NCI-H82 treated with DMSO at 0.1 percent for 48 hours (cell line): ENCODE data around the gene DHX32.
A peak's percentile ranks its signal among the peaks of the same experiment; 100 is the strongest.
"Not testable (repeated sequence)": the region's sequence is repeated elsewhere in the genome, so short reads cannot be mapped to it uniquely, and the experiment has no call there.

Experiments
- DNase-seq: peaks from one replicate; lab custom pipeline; 2025; ENCODE audit not compliant: unreplicated experiment; lab: John Stamatoyannopoulos, UW

The DHX32 gene

GRCh38 chr10:125881192-125881591 is at the start of gene DHX32:
TSS of gene DHX32 (minus strand) at chr10:125881292. CDS start at chr10:125880824, 468 bp downstream.
- peak; percentile 61 for DNase-seq

- DNase-seq, result no peak
Observed at GRCh38 chr10:125929618-125930017, 48.5 kb upstream of the DHX32 start.

GRCh38 chr10:125928928-125929585 is 48.0 kb upstream of the DHX32 start:
- DNase-seq, result no peak

- DNase-seq, result not testable (repeated sequence)
Observed at GRCh38 chr10:125927265-125927664, 46.2 kb upstream of the DHX32 start.

GRCh38 chr10:125926247-125926646 is 45.2 kb upstream of the DHX32 start:
- DNase-seq, result no peak

- DNase-seq, result no peak
Observed at GRCh38 chr10:125925262-125925834, 44.3 kb upstream of the DHX32 start.

GRCh38 chr10:125921643-125922306 is 40.7 kb upstream of the DHX32 start:
- not testable (repeated sequence) for DNase-seq

- not testable (repeated sequence) for DNase-seq
Observed at GRCh38 chr10:125917704-125918361, 36.7 kb upstream of the DHX32 start.

- DNase-seq, result no peak
Observed at GRCh38 chr10:125916977-125917376, 35.9 kb upstream of the DHX32 start.

- not testable (repeated sequence) for DNase-seq
Observed at GRCh38 chr10:125913277-125913676, 32.2 kb upstream of the DHX32 start.

- no peak for DNase-seq
Observed at GRCh38 chr10:125911990-125912389, 30.9 kb upstream of the DHX32 start.

- no peak for DNase-seq
Observed at GRCh38 chr10:125911145-125911544, 30.1 kb upstream of the DHX32 start.

- not testable (repeated sequence) for DNase-seq
Observed at GRCh38 chr10:125909491-125909890, 28.4 kb upstream of the DHX32 start.

- DNase-seq, result not testable (repeated sequence)
Observed at GRCh38 chr10:125908813-125909212, 27.7 kb upstream of the DHX32 start.

- not testable (repeated sequence) for DNase-seq
Observed at GRCh38 chr10:125907598-125907997, 26.5 kb upstream of the DHX32 start.

- DNase-seq, result not testable (repeated sequence)
Observed at GRCh38 chr10:125905069-125905994, 24.2 kb upstream of the DHX32 start.

- DNase-seq, result peak; percentile 18
Observed at GRCh38 chr10:125903135-125903640, 22.1 kb upstream of the DHX32 start.

GRCh38 chr10:125900963-125901362 is 19.9 kb upstream of the DHX32 start:
- DNase-seq, result not testable (repeated sequence)

- DNase-seq, result not testable (repeated sequence)
Observed at GRCh38 chr10:125897317-125897716, 16.2 kb upstream of the DHX32 start.
